HG03139 (cell line): ENCODE data around the gene SON.
"Not testable (repeated sequence)": the region's sequence is repeated elsewhere in the genome, so short reads cannot be mapped to it uniquely, and the experiment has no call there.

Experiments used
- ATAC-seq: cut with Tn5 transposase; IDR thresholded peaks from one replicate; pipeline ENCODE4 v1.9.1; 2021; ENCODE audit not compliant: unreplicated experiment

Gene SON

GRCh38 chr21:33572350-33572749 is 29.5 kb downstream of the SON start:
- no peak for ATAC-seq

DNA sequence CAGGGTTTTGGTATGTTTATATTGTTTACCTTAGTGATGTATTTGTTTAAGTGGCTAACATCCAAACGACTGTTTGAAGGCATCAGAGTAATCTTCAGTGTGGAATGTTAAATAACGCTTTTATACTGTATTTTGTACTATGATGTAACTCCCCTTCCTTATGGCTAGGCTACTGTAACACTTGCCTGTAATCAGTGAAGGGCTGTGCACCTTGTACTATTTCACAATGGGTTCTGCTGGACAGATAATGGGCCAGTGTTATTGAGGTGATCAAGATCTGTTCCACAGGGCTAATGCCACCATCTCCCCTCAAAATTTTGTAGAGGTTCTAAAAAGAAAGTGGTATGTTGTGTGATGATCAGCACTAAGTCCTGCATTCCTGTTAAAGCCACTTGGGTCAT is 33.9 kb downstream of the SON start:
- not testable (repeated sequence) for ATAC-seq

GRCh38 chr21:33578214-33578613 is 35.4 kb downstream of the SON start:
- ATAC-seq, result no peak

DNA sequence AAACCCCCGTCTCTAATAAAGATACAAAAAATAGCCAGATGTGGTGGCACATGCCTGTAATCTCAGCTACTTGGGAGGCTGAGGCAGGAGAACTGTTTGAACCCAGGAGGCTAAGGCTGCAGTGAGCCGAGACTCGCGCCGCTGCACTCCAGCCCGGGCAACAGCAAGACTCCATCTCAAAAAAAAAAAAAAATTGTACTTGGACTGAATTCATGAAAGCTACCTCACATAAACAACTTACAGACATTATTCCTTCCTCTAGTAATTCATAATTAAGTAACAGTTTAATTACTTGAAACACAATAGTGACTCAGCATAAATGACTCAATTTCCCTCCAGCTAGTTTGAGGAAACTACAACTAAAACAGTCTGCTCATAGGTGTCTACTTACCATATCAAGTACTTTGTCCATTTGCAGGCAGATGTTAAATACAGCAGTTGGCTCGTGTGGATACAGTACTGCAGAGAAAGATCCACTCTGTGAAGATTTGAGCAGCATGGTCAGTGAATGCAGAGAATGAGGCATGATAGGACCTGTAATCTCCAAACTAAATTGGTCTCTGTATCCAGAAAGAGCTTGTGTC is 36.2 kb downstream of the SON start:
- ATAC-seq, result no peak

GRCh38 chr21:33584455-33584854 is 41.6 kb downstream of the SON start:
- no peak for ATAC-seq

GRCh38 chr21:33586927-33587326 is 44.1 kb downstream of the SON start:
- ATAC-seq, result no peak

GRCh38 chr21:33587792-33588484 is 45.1 kb downstream of the SON start:
- ATAC-seq, result peak; percentile 31

GRCh38 chr21:33588485-33589335 is 45.9 kb downstream of the SON start, which contains the start of gene DONSON:
DONSON (minus strand) TSS chr21:33588684; CDS start chr21:33588641, 43 bp downstream.
- peak; percentile 87 for ATAC-seq

DNA sequence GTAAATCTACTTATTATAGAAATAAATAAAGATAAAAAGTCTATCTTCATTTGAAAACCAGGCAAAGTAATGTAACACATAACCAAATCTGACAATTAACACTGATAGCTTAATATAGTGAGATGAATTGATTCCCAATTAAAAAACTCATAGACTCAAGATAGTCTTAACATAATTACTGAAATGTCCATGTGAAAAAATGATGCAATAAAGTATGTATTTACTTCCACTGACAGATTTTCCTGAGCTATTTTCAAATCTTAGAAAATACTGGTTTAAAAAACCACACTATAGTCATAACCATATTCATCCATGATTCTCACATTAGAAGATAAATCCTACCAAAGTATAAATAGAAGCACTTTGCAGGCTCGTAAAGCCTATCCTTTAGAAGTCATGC is 55.2 kb downstream of the SON start:
- ATAC-seq, result no peak

DNA sequence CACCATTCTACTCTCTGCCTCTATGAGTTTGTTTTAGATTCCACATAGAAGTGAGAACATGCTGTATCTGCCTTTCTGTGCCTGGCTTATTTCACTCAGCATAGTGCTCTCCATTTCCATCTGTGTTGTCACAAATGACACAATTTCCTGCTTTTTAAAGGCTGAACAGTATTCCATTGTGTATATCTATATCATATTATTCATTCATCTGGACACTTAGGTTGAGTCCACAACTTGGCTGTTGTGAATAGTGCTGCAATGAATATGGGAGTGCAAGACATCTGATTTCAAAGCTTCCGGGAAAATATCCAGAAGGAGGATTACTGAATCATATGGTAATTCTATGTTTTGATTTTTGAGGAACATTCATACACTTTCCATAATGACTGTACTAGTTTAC is 65.7 kb downstream of the SON start:
- ATAC-seq, result no peak

- ATAC-seq, result no peak
Observed at GRCh38 chr21:33611006-33611744, 68.3 kb downstream of the SON start.

GRCh38 chr21:33617565-33617964 is 74.7 kb downstream of the SON start:
- ATAC-seq, result not testable (repeated sequence)

DNA sequence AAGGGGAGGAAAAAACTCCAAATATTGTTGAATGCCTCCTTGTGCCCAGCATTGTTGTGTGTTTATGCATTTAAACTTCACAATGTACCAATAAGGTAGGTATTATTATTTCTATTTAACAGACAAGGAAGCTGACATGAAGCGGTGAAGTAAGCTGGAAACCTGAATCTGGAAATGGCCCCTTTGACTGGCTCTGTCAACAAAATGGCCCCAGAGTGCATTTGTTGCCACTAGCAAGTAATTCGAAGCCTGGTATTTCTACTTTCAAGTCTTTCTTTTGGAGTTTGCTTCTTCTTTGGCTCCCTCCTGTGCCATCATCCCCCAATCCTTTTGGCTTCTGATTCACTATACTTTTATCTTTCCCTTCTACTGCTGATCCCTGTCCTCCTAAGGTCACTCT is 75.6 kb downstream of the SON start:
- no peak for ATAC-seq

DNA sequence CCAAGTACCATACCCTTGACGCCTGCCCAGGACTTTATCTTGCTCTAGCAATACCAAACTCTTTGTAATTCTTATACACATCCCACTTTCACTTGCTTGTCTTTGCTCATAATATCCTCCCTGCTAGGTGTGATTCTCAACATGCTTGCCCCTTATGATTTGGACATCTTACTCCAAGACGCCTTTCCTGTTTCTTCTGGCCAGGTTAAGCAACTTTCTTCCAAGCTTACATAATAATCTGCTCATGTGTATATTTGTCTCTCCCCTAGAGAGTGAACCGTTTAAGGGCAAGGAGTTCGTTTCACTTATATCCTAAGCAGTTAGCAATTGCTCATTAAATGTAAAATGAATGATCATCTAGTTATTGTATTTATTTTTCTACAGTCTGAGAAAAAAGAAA is 76.9 kb downstream of the SON start:
- ATAC-seq, result no peak

GRCh38 chr21:33622253-33622652 is 79.4 kb downstream of the SON start:
- ATAC-seq, result no peak

- not testable (repeated sequence) for ATAC-seq
Observed at GRCh38 chr21:33626151-33626550, 83.3 kb downstream of the SON start.
